Type B pancreatic cell (in vitro differentiated cells): ENCODE results near the gene CNTRL. TPM values are rescaled to one million over a fixed set of nuclear protein-coding genes. Genes with fewer than 3 reads are reported as not detected.

Experiments
- DNase-seq: peaks from one replicate; pipeline ENCODE4 v3.0.0; 2021; ENCODE audit warnings: mixed read lengths; ENCODE audit not compliant: unreplicated experiment; ENCODE audit errors: extremely low spot score
- H3K27ac Mint-ChIP-seq: 2 replicates; pipeline ENCODE4 v1.8.0; 2021; ENCODE audit warnings: mild to moderate bottlenecking, mixed read lengths
- H3K27me3 Mint-ChIP-seq: 2 replicates; pipeline ENCODE4 v1.8.0; 2021; ENCODE audit warnings: mixed read lengths
- H3K36me3 Mint-ChIP-seq: 2 replicates; pipeline ENCODE4 v1.8.0; 2021; ENCODE audit warnings: mixed read lengths
- H3K4me1 Mint-ChIP-seq: one replicate; pipeline ENCODE4 v1.8.0; 2021; ENCODE audit warnings: mixed read lengths; ENCODE audit not compliant: unreplicated experiment
- H3K4me3 Mint-ChIP-seq: 2 replicates; pipeline ENCODE4 v1.8.0; 2021; ENCODE audit warnings: mild to moderate bottlenecking, mixed read lengths
- H3K9me3 Mint-ChIP-seq: 2 replicates; pipeline ENCODE4 v1.8.0; 2021; ENCODE audit warnings: mixed read lengths
- CTCF ChIP-seq: fragments of 200-600 bp; sonication (generic); conservative IDR thresholded peaks from 2 replicates; pipeline ENCODE4 v1.5.0; 2021; ENCODE audit warnings: antibody characterized with exemption, mild to moderate bottlenecking
- total RNA-seq: library from RNA; stranded (reverse); gene quantifications from 2 replicates; pipeline ENCODE4 v1.2.1, GENCODE V29; 2021; ENCODE audit warnings: low replicate concordance

The CNTRL gene
- total RNA-seq, 1 donor from 2014 or later = 20.9 TPM

GRCh38 chr9:121213136-121213806, 138.5 kb downstream of the CNTRL start:
- Mint-ChIP-seq H3K4me3 (no peak overlapping the region), H3K27me3 (no peaks in the 10 kb centered on the region), H3K27ac (peak overlapping the region; percentile 81), H3K4me1 (peaks cover 6% of the 10 kb centered on the region), H3K9me3 (no peaks in the 10 kb centered on the region), H3K36me3 (no peaks in the 10 kb centered on the region)
- DNase-seq = peak; percentile 90
- TF ChIP-seq CTCF = peak; percentile 97

GRCh38 chr9:121214005-121214404, 139.2 kb downstream of the CNTRL start:
- TF ChIP-seq CTCF = no peak
- DNase-seq = no peak
- H3K9me3 Mint-ChIP-seq = no peaks in the 10 kb centered on the region
- no peak overlapping the region for H3K4me3 Mint-ChIP-seq
- no peaks in the 10 kb centered on the region for H3K27me3 Mint-ChIP-seq
- H3K36me3 Mint-ChIP-seq = no peaks in the 10 kb centered on the region
- H3K4me1 Mint-ChIP-seq = peaks cover 6% of the 10 kb centered on the region
- no peak overlapping the region for H3K27ac Mint-ChIP-seq

GRCh38 chr9:121216271-121216805, 141.6 kb downstream of the CNTRL start:
- peaks cover 6% of the 10 kb centered on the region for H3K4me1 Mint-ChIP-seq
- TF ChIP-seq CTCF = no peak
- no peak for DNase-seq
- H3K9me3 Mint-ChIP-seq = no peaks in the 10 kb centered on the region
- H3K27me3 Mint-ChIP-seq = no peaks in the 10 kb centered on the region
- H3K36me3 Mint-ChIP-seq = no peaks in the 10 kb centered on the region
- H3K4me3 Mint-ChIP-seq = no peak overlapping the region
- H3K27ac Mint-ChIP-seq = no peak overlapping the region

- H3K27ac Mint-ChIP-seq = no peak overlapping the region
- TF ChIP-seq CTCF = no peak
- no peaks in the 10 kb centered on the region for H3K9me3 Mint-ChIP-seq
- H3K4me1 Mint-ChIP-seq = peaks cover 6% of the 10 kb centered on the region
- H3K27me3 Mint-ChIP-seq = no peaks in the 10 kb centered on the region
- H3K36me3 Mint-ChIP-seq = no peaks in the 10 kb centered on the region
- H3K4me3 Mint-ChIP-seq = no peak overlapping the region
- DNase-seq = no peak
Measured at GRCh38 chr9:121217609-121218292, 143.0 kb downstream of the CNTRL start.

- DNase-seq = no peak
- no peak overlapping the region for H3K27ac Mint-ChIP-seq
- no peaks in the 10 kb centered on the region for H3K36me3 Mint-ChIP-seq
- TF ChIP-seq CTCF = no peak
- no peaks in the 10 kb centered on the region for H3K9me3 Mint-ChIP-seq
- peaks cover under 1% of the 10 kb centered on the region for H3K4me1 Mint-ChIP-seq
- no peaks in the 10 kb centered on the region for H3K27me3 Mint-ChIP-seq
- H3K4me3 Mint-ChIP-seq = no peak overlapping the region
Measured at GRCh38 chr9:121218357-121219027, 143.7 kb downstream of the CNTRL start.
